GM21381 (cell line): ENCODE results near the gene RMI2.

Experiments
- ATAC-seq: cut with Tn5 transposase; IDR thresholded peaks from one replicate; pipeline ENCODE4 v1.9.1; 2021; ENCODE audit warnings: mild to moderate bottlenecking, moderate library complexity; ENCODE audit not compliant: unreplicated experiment

The RMI2 gene

GRCh38 chr16:11380836-11381235 lies 35.6 kb downstream of the RMI2 start:
- no peak for ATAC-seq

- ATAC-seq, result no peak
Measured at GRCh38 chr16:11383481-11384183, 38.4 kb downstream of the RMI2 start.

GRCh38 chr16:11384184-11384955 lies 39.1 kb downstream of the RMI2 start:
- ATAC-seq, result no peak

DNA sequence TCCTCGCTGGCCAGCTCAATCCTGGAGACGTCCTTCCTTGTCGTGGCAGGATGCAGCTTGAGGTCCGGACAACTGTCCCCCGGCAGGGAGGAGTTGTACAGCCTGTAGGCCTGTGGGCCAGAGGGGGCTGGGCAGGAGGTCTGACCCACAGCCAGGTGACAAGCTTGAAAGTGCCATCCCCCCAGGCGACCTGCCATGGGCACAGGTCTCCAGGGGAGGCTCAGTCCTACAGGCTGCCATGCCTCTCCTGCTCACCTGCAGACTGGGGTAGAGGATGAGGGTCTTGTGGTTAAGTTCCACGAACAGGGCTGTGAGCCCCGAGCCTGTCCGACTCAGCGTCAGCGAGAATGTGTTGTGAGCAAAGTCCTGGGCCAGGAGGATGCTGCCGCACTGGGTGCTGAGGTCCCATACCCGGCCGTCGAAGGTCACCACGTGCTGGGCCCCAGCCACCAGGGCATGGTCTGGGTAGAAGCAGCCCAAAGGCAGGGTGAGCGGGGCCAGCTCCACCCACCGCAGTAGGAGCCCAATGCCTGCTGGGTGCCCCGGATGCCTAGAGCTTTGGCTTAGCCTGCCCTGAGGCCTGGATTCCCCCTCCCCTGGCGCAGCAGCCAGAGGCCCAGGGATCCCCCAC lies 39.8 kb downstream of the RMI2 start:
- no peak for ATAC-seq

DNA sequence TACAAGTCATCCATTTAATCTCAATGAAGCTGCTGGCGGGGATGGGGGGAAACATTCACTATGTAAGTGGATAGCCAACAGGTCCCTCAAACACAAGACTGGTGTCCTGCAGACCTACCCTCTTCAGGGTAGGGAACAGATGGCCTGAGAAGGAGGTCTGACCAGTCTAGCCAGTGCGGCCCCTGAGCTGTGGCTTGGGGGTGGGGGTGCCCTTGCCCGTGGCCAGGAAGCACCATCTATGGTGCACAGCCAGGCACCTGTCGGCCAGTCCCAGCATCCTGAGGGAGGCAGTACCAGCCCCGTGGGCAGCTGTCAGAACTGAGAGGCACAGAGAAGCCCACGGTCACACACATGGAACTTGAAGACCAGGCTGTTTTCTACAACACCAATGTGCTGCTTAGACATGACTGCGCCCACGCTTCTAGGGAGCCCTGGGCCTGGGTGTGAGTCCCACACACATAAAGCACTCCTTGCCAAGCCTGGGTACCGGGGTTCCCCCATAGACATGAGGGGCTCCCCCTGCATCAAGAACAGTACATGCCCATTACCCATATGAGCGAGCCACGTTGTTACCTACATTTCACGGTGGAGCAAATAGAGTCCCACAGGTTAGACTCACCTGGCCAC lies 40.9 kb downstream of the RMI2 start:
- no peak for ATAC-seq

- no peak for ATAC-seq
Measured at GRCh38 chr16:11386791-11387546, 41.7 kb downstream of the RMI2 start.

DNA sequence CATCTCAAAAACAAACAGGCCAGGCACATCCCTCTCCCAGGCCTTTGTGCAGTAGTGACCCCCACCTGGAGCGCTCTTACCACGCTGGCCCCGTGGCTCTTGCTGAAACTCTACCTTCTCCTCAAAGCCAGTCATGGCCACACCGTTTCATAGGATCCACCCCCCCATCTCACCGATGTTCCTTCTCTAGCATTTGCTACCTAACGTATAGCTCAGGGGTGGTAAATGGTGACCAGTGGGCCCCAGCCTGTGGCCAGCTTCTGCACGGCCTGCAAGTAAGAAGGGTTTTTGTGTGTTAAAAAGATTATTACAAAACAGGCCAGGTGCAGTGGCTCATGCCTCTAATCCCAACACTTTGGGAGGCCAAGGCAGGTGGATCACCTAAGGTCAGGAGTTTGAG lies 43.8 kb downstream of the RMI2 start:
- ATAC-seq, result no peak

DNA sequence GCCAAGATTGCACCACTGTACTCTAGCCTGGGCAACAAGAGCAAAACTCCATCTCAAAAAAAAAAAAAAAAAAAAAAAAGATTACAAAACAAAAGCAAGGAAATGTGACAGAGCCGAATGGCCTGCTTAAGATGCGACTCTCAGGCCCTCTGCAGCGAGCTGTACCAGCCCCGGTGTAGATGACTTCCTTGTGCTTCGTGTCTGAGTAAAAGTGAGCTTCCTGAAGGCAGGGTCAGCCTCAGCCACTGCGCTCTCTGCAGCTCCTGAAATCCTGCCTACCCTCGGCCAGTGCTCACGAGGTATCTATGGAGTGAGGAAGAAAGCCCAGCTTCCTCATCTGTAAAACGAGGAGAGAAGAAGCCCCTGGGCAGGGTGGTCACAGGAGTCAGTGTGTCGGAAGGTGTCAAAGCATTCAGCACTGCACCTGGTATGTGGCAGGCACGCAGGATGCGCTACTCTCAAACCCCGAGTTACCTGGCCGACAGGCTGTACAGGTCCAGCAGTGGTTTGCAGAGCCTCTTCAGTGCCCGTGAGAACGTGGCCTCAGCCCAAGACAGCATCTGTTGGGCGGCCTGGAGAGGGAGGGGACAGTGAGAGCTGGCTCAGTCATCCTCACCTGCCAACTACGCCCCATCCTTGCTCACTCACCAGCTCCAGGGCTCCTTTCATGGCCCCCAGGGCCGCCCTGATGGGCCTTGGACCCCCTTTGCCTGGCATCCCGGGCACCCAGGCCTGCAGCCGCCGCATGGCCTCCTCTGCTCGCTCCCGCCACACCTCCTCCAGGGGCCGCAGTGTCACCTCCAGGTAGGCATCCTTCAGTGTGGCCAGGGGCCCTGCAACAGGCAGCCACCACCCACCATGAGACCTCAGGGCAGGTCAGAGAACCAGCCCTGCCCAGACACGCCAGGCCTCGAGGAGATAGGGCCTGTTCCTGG lies 44.6 kb downstream of the RMI2 start:
- ATAC-seq, result no peak

GRCh38 chr16:11390573-11391495 lies 45.6 kb downstream of the RMI2 start:
- ATAC-seq, result no peak

DNA sequence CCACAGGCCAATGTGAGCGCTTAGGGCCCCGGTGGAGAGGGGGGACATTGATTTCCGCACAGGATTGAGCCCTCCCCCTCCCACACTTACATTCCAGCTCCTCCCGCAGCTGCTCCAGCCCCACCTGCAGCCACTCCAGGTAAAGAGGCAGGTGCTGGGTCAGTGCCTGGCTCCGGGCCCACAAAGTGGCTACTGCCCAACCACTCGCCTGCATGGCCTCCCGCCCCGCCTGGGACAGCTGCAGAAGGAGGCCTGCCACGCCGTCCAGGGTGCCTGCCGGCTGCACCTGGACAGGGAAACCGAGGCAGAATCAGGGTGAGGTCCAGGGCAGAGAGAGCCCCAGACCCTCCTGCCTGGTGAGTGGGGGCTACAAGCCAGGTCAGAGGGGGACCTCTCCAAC lies 46.3 kb downstream of the RMI2 start:
- no peak for ATAC-seq

DNA sequence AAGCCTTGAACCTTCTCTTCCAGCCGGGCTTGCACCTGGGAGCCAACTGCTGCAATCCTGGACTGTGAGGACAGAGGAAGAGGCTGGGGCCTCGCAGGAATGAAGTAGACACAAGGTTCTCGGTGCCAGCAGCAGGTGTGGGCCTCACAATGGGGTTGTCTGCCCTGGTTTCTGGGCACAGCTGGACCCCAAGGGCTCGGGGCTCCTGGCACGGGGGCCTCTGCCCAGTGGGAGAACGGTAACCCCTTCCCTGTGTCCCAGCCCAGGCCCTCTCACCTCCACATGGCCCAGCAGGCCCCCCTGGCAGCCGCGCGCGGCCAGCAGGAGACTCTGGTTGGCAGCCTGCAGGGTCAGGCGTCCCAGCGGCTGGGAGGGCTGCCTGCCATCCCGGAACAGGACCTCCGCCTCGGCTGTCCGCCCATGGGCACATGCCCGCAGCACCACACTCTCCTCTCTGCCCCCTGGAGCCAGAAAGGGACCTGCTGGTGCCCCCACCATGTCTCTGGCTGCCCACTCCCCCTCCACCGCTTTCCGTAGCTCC lies 46.9 kb downstream of the RMI2 start:
- no peak for ATAC-seq

- ATAC-seq, result no peak
Measured at GRCh38 chr16:11393366-11393765, 48.1 kb downstream of the RMI2 start.

- no peak for ATAC-seq
Measured at GRCh38 chr16:11393861-11394592, 48.8 kb downstream of the RMI2 start.

- no peak for ATAC-seq
Measured at GRCh38 chr16:11394593-11394960, 49.3 kb downstream of the RMI2 start.

DNA sequence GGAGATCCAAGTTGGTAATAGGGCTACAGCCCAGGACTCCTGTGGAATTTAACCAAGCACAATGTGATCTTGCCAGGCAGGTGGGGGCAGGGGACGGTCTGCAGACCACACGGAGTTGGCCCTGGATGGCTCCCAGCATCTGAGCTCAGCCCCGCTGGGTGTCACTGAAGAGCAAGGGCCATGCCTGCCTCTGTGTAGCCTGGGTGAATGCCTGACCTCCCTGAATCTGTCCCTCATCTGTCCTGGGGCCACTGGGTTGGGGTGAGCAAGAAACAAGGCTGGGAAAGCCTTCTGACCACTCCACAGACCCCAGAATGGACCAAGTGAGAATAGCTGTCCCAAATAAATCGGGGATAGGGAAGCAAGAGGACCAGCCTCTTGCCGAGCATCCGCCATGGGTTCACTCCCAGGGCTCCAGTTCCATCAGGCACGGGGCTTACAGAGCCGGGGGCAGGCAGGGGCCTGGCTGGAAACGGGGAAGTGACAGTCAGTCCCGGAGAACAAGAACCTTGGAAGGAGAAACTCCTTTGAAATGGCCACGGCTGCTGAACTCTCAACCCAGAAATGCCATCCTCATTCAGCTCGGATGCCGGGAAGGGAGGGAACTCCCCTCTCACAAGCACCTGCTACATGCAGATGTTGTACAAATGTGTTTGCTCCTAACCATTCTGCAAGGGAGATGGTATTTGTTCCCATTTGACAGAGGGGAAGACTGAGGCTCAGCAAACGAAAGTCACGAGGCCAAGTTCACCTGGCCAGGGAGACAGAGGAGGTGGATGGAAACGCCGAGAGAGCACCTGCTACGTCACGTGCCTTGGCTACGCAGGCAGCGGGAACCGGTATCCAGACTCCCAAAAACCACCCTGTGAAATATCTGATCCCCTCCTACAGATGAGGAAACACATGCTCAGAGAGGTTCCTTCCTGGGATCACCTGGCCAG lies 50.0 kb downstream of the RMI2 start:
- ATAC-seq, result no peak

GRCh38 chr16:11395949-11396240 lies 50.6 kb downstream of the RMI2 start:
- no peak for ATAC-seq
